Spinal cord (tissue), 10 donors: ENCODE measurements around the gene S1PR4. TPM values are rescaled to one million over a fixed set of nuclear protein-coding genes. Genes with fewer than 3 reads are reported as not detected.
"Not testable (repeated sequence)": the region's sequence is repeated elsewhere in the genome, so short reads cannot be mapped to it uniquely, and the experiment has no call there.

ENCODE experiments used
- DNase-seq, 6 donors: peaks; one replicate each; pipeline versions ENCODE4 v3.0.0 to v3.0.0-alpha.2; 2013 to 2015; ENCODE audit warnings: low spot score in 6 of 6, low read depth in 4 of 6
- H3K27ac ChIP-seq: one replicate; pipeline ENCODE4 v1.5.1; 2013; ENCODE audit warnings: low read depth, low read length, control low read depth
- H3K27me3 ChIP-seq: one replicate; pipeline ENCODE4 v1.6.1; 2013; ENCODE audit warnings: low read length; ENCODE audit not compliant: control insufficient read depth, insufficient read depth
- H3K36me3 ChIP-seq: one replicate; pipeline ENCODE4 v1.6.1; 2013; ENCODE audit warnings: low read length; ENCODE audit not compliant: control insufficient read depth, insufficient read depth
- H3K4me1 ChIP-seq: one replicate; pipeline ENCODE4 v1.6.1; 2013; ENCODE audit warnings: low read length; ENCODE audit not compliant: control insufficient read depth, insufficient read depth
- H3K4me3 ChIP-seq: one replicate; pipeline ENCODE4 v1.5.1; 2013; ENCODE audit warnings: low read depth, low read length, control low read depth
- H3K9me3 ChIP-seq: one replicate; pipeline ENCODE4 v1.6.1; 2013; ENCODE audit warnings: low read length; ENCODE audit not compliant: control insufficient read depth, insufficient read depth
- WGBS: methylation state at CpG from one replicate; pipeline ENCODE4 v1.1.5; 2013; ENCODE audit warnings: missing lambda C conversion rate; ENCODE audit not compliant: insufficient coverage; 5-methylcytosine and 5-hydroxymethylcytosine counted together
- polyA plus RNA-seq, 2 donors: library from polyadenylated mRNA; unstranded; fragments of 120-200 nt; gene quantifications; one replicate each; pipeline ENCODE4 v1.2.1, GENCODE V29; 2013; ENCODE audit not compliant: insufficient read length in 2 of 2
- total RNA-seq, 2 donors: library from RNA; depleted of rRNA in 1 of 2; stranded (reverse); fragments of 120-200 nt in 1 of 2; fragments of >200 nt in 1 of 2; gene quantifications; one replicate each; pipeline versions ENCODE4 v1.2.3 to v1.2.4, GENCODE V29; 2013 to 2014
- donor health status: healthy.

The S1PR4 gene
- total and polyA plus RNA-seq, 4 donors, result 0.32 to 2.6 (median 1.3) TPM

- 91% methylated on average over 17 of the region's 17 CpGs for WGBS
- H3K9me3 ChIP-seq, result no peaks in the 10 kb centered on the region
- no peak overlapping the region for H3K27ac ChIP-seq
- H3K4me1 ChIP-seq, result peaks cover 4% of the 10 kb centered on the region
- H3K27me3 ChIP-seq, result no peaks in the 10 kb centered on the region
- DNase-seq, result no peak
- peaks cover 80% of the 10 kb centered on the region for H3K36me3 ChIP-seq
- H3K4me3 ChIP-seq, result no peak overlapping the region
These were observed 15.8 kb downstream of the S1PR4 start for GRCh38 chr19:3194106-3195087.

DNA sequence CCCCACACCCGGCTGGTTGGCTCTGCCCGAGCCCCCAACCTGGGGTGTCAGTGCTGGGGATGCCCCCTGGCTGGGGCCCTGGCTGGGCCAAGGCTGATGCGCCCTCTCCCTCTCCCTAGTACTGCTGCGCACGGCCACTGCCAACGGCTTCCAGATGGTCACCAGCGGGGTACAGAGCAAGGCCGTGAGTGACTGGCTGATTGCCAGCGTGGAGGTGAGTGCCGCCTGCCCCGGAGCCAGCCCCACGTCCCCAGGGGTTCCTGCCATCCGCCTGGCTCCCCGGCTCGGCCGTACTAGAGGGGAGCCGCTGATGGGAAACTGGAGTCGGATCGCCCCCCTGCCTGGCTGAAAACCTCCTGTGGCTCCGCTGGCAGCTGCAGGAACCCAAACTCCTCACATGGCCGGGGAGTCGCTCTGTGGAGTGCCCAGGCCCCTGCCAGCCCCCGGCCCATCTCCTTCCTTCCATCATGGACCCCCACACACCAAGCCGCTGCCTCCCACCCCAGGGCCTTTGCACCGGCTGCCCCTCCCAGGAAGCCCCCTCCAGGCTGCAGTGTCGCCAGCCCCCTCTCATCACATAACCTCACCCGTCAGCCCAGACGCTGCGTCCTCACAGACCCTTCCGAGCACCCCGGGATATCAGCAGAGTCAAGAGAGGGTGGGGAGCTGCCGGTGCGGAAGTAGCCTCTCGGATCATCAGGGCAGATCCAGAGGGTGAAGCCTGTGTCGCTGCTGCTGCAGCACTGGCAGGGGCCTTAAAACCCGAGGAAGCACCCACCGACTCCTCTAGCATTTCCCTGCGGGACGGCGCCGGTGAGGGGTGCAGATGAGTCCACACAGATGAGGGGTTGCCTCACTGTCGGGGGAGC lies 17.7 kb downstream of the S1PR4 start:
- peaks cover 79% of the 10 kb centered on the region for H3K36me3 ChIP-seq
- H3K4me3 ChIP-seq, result no peak overlapping the region
- H3K9me3 ChIP-seq, result no peaks in the 10 kb centered on the region
- DNase-seq, result no peak
- H3K27me3 ChIP-seq, result no peaks in the 10 kb centered on the region
- no peaks in the 10 kb centered on the region for H3K4me1 ChIP-seq
- WGBS, result 88% methylated on average over 40 of the region's 42 CpGs
- no peak overlapping the region for H3K27ac ChIP-seq

DNA sequence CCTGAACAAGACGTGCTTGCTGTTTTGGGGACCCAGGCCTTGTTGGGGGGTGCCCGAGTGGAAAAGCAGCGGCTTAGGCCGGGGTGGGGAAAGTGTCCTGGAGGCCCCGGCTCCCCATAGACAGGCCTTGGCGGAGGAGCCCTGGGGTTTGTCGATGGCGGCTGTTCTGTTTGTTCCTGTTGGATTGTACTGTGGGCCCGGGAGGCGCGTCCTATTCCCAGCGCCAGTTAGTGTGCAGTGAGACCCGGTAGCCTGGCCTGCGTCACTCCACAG lies 18.3 kb downstream of the S1PR4 start:
- DNase-seq, result no peak
- Histone ChIP-seq H3K36me3 (peaks cover 82% of the 10 kb centered on the region), H3K27me3 (no peaks in the 10 kb centered on the region), H3K4me1 (no peaks in the 10 kb centered on the region), H3K4me3 (no peak overlapping the region), H3K27ac (no peak overlapping the region), H3K9me3 (no peaks in the 10 kb centered on the region)
- WGBS, result 93% methylated on average over 14 of the region's 14 CpGs

GRCh38 chr19:3198901-3199700 lies 20.5 kb downstream of the S1PR4 start:
- Histone ChIP-seq H3K36me3 (peaks cover 83% of the 10 kb centered on the region), H3K9me3 (no peaks in the 10 kb centered on the region), H3K27me3 (no peaks in the 10 kb centered on the region), H3K4me1 (no peaks in the 10 kb centered on the region), H3K27ac (no peak overlapping the region), H3K4me3 (no peak overlapping the region)
- DNase-seq, result no peak
- WGBS, result 92% methylated on average over 38 of the region's 43 CpGs

- no peak for DNase-seq
- 93% methylated on average over 31 of the region's 39 CpGs for WGBS
- Histone ChIP-seq H3K4me3 (no peak overlapping the region), H3K27me3 (no peaks in the 10 kb centered on the region), H3K27ac (no peak overlapping the region), H3K36me3 (peaks cover 93% of the 10 kb centered on the region), H3K4me1 (no peaks in the 10 kb centered on the region), H3K9me3 (no peaks in the 10 kb centered on the region)
These were observed 22.6 kb downstream of the S1PR4 start for GRCh38 chr19:3201072-3201700.

- peaks cover 93% of the 10 kb centered on the region for H3K36me3 ChIP-seq
- no peaks in the 10 kb centered on the region for H3K27me3 ChIP-seq
- H3K27ac ChIP-seq, result no peak overlapping the region
- no peak for DNase-seq
- no peaks in the 10 kb centered on the region for H3K9me3 ChIP-seq
- no peaks in the 10 kb centered on the region for H3K4me1 ChIP-seq
- 96% methylated on average over 14 of the region's 14 CpGs for WGBS
- H3K4me3 ChIP-seq, result no peak overlapping the region
These were observed 23.3 kb downstream of the S1PR4 start for GRCh38 chr19:3201911-3202310.

DNA sequence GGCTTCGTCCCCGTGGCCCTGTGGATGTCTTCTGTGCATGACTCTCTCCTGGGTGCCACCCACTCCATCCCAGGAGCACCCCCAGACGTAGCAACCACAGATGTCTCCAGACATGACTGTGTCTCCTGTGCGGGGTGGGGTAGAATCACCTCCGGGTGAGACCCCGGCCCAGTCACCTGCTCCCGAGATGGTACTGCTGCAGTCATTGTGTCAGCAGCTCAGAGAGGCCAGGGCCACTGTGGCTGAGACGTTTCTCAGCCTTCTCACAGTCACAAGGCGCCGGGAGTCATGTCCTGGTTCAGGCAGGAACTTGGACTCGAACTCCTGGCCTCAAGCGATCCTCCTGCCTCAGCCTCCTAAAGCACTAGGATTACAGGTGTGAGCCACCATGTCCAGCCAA lies 23.8 kb downstream of the S1PR4 start:
- WGBS, result 83% methylated on average over 12 of the region's 12 CpGs
- H3K9me3 ChIP-seq, result no peaks in the 10 kb centered on the region
- H3K27me3 ChIP-seq, result no peaks in the 10 kb centered on the region
- no peak for DNase-seq
- H3K36me3 ChIP-seq, result peaks cover 93% of the 10 kb centered on the region
- H3K4me3 ChIP-seq, result no peak overlapping the region
- H3K4me1 ChIP-seq, result no peaks in the 10 kb centered on the region
- no peak overlapping the region for H3K27ac ChIP-seq

DNA sequence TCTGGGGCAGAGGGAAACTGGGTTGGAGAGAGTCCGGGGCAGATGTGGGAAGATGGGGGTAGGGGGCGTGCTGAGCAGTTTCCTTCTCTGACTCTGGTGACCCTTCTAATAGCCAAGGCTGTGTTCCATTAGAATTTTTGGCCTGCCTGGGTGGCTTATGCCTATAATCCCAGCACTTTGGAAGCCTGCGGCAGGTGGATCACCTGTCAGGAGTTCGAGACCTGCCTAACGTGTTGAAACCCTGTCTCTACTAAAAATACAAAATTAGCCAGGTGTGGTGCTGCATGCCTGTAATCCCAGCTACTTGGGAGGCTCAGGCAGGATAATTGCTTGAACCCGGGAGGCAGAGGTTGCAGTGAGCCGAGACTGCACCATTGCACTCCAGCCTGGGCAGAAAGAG lies 24.3 kb downstream of the S1PR4 start:
- H3K27me3 ChIP-seq, DNase-seq, H3K27ac ChIP-seq, H3K4me3 ChIP-seq, H3K9me3 ChIP-seq, H3K4me1 ChIP-seq: not testable (repeated sequence)
- 95% methylated on average over 7 of the region's 7 CpGs for WGBS
- peaks cover 96% of the 10 kb centered on the region for H3K36me3 ChIP-seq
